Parathyroid adenoma (tissue), 2 donors: ENCODE measurements around the gene N4BP2L1.

Source experiments
- H2AFZ ChIP-seq: fragments of 300-600 bp; sonication (generic); one replicate; pipeline ENCODE4 v1.7.0; 2017; ENCODE audit warnings: antibody characterized with exemption, mild to moderate bottlenecking
- H3K27ac ChIP-seq: fragments of 300-600 bp; sonication (generic); one replicate; pipeline ENCODE4 v1.7.0; 2017
- H3K27me3 ChIP-seq: fragments of 300-600 bp; sonication (generic); one replicate; pipeline ENCODE4 v1.7.0; 2017; ENCODE audit warnings: low read length; ENCODE audit not compliant: control insufficient read depth, insufficient read depth
- H3K36me3 ChIP-seq: fragments of 300-600 bp; sonication (generic); one replicate; pipeline ENCODE4 v1.7.0; 2017; ENCODE audit warnings: low read length; ENCODE audit not compliant: control insufficient read depth, insufficient read depth
- H3K4me1 ChIP-seq: fragments of 300-600 bp; sonication (generic); one replicate; pipeline ENCODE4 v1.7.0; 2017; ENCODE audit warnings: control low read depth
- H3K4me2 ChIP-seq: fragments of 300-600 bp; sonication (generic); one replicate; pipeline ENCODE4 v1.7.0; 2017; ENCODE audit warnings: low read length
- H3K4me3 ChIP-seq: fragments of 300-600 bp; sonication (generic); one replicate; pipeline ENCODE4 v1.7.0; 2017; ENCODE audit warnings: low read depth, low read length
- H3K79me2 ChIP-seq: fragments of 300-600 bp; sonication (generic); one replicate; pipeline ENCODE4 v1.7.0; 2017; ENCODE audit warnings: control low read depth
- H3K9ac ChIP-seq: fragments of 300-600 bp; sonication (generic); one replicate; pipeline ENCODE4 v1.7.0; 2017; ENCODE audit warnings: mild to moderate bottlenecking
- H3K9me3 ChIP-seq: fragments of 300-600 bp; sonication (generic); one replicate; pipeline ENCODE4 v1.7.0; 2017; ENCODE audit warnings: low read length; ENCODE audit not compliant: control insufficient read depth
- CTCF ChIP-seq: fragments of 300-600 bp; sonication (generic); IDR thresholded peaks from one replicate; pipeline ENCODE4 v1.7.0; 2017; ENCODE audit warnings: antibody characterized with exemption, mild to moderate bottlenecking
- donor health status: primary hyperparathyroidism.

The N4BP2L1 gene

GRCh38 chr13:32423592-32423991, 4.3 kb downstream of the N4BP2L1 start:
- Histone ChIP-seq H3K4me1 (no peaks in the 10 kb centered on the region), H3K9me3 (no peaks in the 10 kb centered on the region), H3K27ac (no peak overlapping the region), H2AFZ (no peak overlapping the region), H3K9ac (no peak overlapping the region), H3K27me3 (no peaks in the 10 kb centered on the region), H3K4me2 (no peak overlapping the region), H3K4me3 (no peak overlapping the region), H3K79me2 (no peaks in the 10 kb centered on the region), H3K36me3 (no peaks in the 10 kb centered on the region)
- TF ChIP-seq CTCF: no peak

GRCh38 chr13:32419862-32420261, 8.1 kb downstream of the N4BP2L1 start:
- H3K4me3 ChIP-seq: no peak overlapping the region
- H3K36me3 ChIP-seq: no peaks in the 10 kb centered on the region
- no peaks in the 10 kb centered on the region for H3K27me3 ChIP-seq
- no peaks in the 10 kb centered on the region for H3K4me1 ChIP-seq
- no peak overlapping the region for H2AFZ ChIP-seq
- no peak overlapping the region for H3K4me2 ChIP-seq
- H3K79me2 ChIP-seq: no peaks in the 10 kb centered on the region
- no peak for TF ChIP-seq CTCF
- no peaks in the 10 kb centered on the region for H3K9me3 ChIP-seq
- no peak overlapping the region for H3K27ac ChIP-seq
- H3K9ac ChIP-seq: no peak overlapping the region

GRCh38 chr13:32417995-32418394, 9.9 kb downstream of the N4BP2L1 start:
- Histone ChIP-seq H3K9ac (no peak overlapping the region), H3K27me3 (no peaks in the 10 kb centered on the region), H3K27ac (no peak overlapping the region), H3K4me2 (no peak overlapping the region), H3K4me3 (no peak overlapping the region), H3K79me2 (no peaks in the 10 kb centered on the region), H3K36me3 (no peaks in the 10 kb centered on the region), H3K9me3 (no peaks in the 10 kb centered on the region), H2AFZ (no peak overlapping the region), H3K4me1 (no peaks in the 10 kb centered on the region)
- TF ChIP-seq CTCF: no peak

- no peak overlapping the region for H3K9ac ChIP-seq
Measured at GRCh38 chr13:32415019-32415418, 12.9 kb downstream of the N4BP2L1 start.

More at GRCh38 chr13:32415019-32415418, 12.9 kb downstream of the N4BP2L1 start:
- TF ChIP-seq CTCF: no peak
- Histone ChIP-seq H3K4me2 (no peak overlapping the region), H3K4me1 (no peaks in the 10 kb centered on the region), H2AFZ (no peak overlapping the region), H3K27me3 (no peaks in the 10 kb centered on the region), H3K4me3 (no peak overlapping the region), H3K9me3 (no peaks in the 10 kb centered on the region), H3K27ac (no peak overlapping the region), H3K36me3 (no peaks in the 10 kb centered on the region), H3K79me2 (no peaks in the 10 kb centered on the region)
